Stimulated activated CD4-positive, alpha-beta T cell treated with anti-CD3 and anti-CD28 coated beads, Interleukin-4, amount 100 ng/mL, for 4 hours (primary cell): ENCODE results near the gene SLC6A9.

Experiments
- DNase-seq, 2 experiments: peaks; one replicate each; pipeline ENCODE4 v3.0.0-alpha.2; 2020

Gene SLC6A9

GRCh38 chr1:44031252-44032169 lies at the start of gene SLC6A9:
Gene SLC6A9, minus strand, starts transcription at chr1:44031462. Its CDS starts 7,185 bp downstream, at chr1:44024277.
- peak; percentile 57 for DNase-seq

DNA sequence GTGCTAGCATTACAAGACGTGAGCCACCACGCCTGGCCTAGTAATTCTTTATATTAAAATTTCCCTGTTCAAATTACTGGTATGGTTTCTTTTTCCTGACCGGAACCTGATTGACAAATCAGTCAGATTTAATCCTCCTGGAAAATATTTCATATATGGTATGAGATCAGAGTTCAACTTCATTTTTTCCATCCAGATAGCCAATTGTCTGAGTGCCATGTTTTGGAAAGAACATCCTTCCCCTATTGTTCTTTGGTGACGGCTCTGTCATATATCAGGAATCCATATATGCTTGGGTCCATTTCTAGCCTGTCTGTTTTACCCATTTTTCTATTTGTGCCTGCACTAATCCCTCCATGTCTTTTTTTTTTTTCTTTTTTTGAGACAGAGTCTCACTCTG lies 48.3 kb upstream of the SLC6A9 start:
- DNase-seq, result no peak

DNA sequence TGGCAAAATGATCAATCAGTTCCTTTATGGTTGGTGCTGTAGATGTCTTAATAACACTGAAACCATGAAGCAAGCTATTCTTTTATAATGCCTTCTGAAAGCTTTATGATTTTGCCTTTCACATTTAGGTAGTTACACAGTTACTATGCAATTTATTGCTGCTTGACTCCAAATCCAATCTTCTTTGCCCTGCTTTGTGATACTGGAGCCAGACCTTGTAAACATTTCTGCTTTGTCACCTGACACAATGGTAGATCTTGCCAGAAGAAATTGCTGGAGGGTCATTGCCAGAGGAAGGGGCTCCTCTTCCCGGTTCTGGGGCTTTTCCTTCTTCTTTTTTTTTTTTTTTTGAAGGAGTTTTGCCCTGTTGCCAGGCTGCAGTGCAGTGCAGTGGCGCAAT lies 46.8 kb upstream of the SLC6A9 start:
- DNase-seq, result no peak

GRCh38 chr1:44077421-44077820 lies 46.2 kb upstream of the SLC6A9 start:
- DNase-seq, result no peak

- DNase-seq, result no peak
Measured at GRCh38 chr1:44076066-44076465, 44.8 kb upstream of the SLC6A9 start.

DNA sequence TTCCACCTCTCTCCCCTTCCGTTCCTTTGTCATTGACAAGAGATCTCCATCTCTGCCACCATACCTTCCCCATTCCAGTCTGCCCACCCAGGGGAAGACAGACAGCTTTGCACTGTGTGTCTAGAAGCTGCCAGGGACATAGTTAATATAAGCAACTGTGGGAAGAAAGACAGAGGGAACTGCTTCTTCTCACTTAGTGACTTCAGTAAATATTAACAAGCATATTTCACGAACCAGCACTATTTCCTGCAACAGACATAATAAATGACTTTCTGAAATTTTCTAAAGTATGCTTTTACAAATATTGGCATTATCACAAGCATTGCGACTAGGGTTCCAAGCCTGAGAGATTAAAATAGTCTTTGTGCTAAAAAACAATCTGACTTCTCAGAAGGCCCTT lies 43.2 kb upstream of the SLC6A9 start:
- no peak for DNase-seq

DNA sequence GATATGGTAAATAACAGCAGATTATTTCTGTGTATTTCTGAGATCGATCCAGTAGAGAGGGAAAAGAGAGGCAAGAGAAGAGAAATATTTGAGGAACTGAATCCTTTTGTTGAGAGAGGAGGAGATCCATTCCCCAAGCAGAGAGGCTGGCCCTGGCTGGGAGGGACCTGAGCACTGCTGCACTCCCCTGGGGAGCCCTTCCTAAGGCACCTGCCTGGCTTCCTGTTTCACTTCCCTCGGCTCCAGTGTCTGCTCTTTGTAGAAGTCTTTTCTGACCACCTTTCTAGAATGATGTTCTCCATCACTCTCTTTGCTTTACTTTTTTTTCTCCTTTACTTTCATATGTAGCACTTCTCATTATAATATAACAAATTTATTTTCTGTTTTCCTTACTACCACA lies 42.3 kb upstream of the SLC6A9 start:
- DNase-seq, result no peak

DNA sequence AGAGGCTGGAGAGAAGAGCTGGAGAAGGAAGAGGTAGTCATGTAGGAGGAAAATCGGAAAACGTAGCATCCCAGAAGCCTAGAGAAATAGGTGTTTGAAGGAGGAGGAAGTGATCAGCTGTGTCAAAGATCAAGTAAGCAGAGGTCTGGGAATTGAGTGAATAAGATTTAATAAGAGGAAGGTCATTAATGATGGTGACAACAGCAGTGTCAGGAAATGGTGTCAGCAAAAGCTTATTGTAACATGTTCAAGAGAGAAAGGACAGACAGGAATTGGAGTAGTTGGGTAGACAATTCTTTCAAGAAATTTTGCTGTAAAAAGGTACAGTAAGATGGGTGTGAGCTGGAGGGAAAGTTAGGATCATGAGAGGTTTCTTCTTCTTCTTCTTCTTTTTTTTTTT lies 41.6 kb upstream of the SLC6A9 start:
- DNase-seq, result no peak

DNA sequence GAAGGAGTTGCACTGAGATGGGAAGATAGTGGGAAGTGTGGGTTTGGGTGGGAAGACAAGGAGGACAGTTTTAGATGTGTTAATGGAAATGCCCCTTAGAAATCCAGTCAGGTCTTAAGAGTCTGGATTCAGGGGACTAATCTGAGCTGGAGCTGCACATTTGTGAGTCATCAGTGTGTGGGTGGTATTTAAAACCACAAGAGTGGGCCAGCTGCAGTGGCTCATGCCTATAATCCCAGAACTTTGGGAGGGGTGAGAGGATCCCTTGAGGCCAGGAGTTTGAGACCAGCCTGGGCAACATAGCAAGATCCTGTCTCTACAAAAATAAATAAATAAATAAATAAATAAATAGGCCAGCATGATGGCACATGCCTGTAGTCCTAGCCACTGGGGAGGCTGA lies 40.9 kb upstream of the SLC6A9 start:
- no peak for DNase-seq

- no peak for DNase-seq
Measured at GRCh38 chr1:44071461-44071860, 40.2 kb upstream of the SLC6A9 start.

DNA sequence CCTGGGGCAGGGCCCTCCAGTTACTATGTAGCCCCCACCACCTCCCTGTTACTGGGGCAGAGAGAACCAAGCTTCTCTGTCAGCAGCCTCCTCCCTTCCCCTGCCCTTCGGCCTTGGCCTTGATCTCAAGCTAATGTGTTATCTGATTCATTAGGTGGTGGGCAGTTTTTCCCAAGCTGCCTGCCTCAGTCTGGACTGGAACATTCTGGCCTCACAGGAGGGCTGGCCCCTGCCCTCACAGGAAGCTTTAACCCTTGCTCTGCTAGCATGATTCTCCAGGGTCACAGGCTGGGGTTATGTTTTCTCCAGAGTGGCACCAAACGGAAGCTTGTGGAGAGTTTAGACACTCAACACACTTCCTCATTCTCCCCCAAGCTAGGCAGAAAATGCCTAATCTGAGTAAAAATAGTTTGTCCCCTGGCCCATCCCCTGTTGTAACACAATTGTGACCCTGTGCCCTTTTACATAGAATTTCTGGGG lies 37.2 kb upstream of the SLC6A9 start:
- no peak for DNase-seq

DNA sequence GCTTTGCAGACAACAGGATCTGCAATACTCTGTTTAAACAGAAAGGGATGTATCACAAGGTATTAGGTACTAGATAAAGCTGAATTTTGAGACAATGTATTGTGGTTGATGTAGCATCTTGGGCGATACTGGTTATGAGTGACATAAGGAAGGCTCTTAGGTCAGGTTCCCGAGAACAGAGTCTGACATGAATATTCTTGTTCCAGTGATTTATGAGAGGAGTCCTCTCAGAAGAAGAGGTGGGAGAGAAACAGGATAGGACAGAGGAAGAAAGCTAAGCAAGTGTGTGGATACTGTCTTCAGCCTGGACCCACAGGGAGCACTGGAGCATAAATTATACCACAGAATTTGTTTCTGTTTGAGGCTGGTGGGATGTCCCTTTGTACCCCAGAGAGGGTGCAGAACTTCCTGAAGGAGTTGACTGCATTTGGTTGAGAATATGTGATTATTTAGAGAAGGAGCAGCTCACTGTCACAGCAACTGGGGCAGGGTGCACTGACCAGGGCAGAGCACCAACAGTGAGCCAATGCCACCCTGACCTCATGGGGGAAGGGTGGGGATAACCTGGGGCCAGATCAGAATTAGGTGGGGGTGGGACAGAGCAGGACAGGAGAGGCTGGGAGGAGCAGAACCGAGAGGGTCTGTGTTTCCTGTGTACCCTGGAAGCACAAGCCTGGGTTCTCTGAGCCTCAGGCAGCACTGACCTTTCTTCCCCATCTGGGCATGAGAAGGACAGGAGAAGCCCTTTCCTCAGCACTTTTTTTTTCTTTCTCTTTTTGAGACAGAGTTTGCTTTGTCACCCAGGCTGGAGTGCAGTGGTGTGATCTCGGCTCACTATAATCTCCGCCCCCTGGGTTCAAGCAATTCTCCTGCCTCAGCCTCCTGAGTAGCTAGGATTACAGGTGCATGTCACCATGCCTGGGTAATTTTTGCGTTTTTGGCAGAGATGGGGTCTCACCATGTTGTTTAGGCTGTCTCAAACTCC lies 36.3 kb upstream of the SLC6A9 start:
- DNase-seq, result no peak

DNA sequence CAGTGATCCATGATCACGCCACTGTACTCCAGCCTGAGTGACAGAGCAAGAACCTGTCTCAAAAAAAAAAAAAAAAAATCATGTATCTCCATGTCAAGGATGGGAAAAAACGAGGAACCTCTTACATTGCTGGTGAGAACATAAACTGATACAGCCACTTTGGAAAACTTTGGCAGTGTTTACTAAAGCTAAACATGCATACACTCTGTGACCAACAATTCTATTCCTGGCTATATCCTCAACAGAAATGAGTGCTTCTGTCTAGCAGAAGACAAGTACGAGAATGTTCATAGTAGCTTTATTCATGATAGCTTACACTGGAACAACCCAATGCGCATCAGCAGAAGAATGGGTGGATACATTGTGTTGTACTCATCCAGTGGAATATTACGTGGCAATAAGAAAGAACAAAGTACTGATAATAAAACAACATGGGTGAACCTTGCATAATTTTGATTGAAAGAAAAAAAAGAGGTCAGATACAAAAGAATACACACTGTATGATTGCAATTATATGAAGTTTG lies 31.5 kb upstream of the SLC6A9 start:
- DNase-seq, result no peak

- no peak for DNase-seq
Measured at GRCh38 chr1:44061857-44062256, 30.6 kb upstream of the SLC6A9 start.

GRCh38 chr1:44060830-44061267 lies 29.6 kb upstream of the SLC6A9 start:
- DNase-seq, result no peak

DNA sequence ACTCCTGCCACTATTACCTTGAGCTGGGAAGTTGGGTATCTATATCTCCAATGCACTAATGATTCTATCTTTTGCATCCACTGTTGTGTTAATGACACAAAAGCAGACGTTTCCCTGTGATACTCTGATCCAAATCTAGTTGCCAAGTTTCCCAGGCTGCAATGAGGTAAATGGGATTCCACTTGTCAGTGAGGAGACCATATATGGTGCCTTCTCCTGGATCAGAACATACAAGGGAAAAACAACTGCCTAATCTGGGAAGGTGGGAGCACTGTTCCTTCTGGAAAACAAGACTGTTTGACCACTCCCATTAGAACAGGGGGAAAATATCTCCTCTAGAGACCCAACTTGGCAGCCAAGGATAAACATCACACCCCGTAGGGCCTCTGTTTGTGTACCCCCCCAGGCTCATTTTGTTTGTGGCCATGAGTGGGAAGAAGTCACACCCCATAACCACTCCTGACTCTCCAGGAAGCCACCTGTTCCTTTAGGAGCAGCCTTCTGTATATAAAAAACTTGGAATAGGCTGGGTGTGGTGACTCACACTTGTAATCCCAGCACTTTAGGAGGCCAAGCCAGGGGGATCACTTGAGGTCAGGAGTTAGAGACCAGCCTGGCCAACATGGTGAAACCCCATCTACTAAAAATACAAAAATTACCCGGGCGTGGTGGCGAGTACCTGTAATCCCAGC lies 28.5 kb upstream of the SLC6A9 start:
- DNase-seq, result no peak

DNA sequence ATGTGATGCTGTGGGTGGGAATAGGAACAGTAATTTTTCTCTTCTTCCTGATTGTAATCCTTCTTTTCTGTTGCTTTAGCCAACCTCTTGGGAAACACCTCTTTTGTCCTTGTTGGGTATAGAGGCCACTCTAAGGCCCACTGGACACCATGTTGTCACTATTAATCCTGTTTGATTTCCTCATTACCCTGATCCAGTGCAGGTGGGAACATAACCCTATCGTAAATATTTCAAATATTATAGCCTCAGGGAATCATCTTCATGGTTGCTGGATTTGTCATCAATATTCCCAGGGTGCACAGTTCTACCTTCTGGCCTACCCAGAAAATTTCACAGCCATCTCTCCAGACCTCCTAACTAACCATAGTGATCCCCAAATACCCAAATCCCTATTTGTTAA lies 27.9 kb upstream of the SLC6A9 start:
- no peak for DNase-seq

GRCh38 chr1:44057293-44057692 lies 26.0 kb upstream of the SLC6A9 start:
- DNase-seq, result no peak

GRCh38 chr1:44053394-44053793 lies 22.1 kb upstream of the SLC6A9 start:
- DNase-seq, result no peak

- no peak for DNase-seq
Measured at GRCh38 chr1:44050261-44050660, 19.0 kb upstream of the SLC6A9 start.

GRCh38 chr1:44049839-44050238 lies 18.6 kb upstream of the SLC6A9 start:
- DNase-seq, result no peak

- no peak for DNase-seq
Measured at GRCh38 chr1:44048532-44049215, 17.4 kb upstream of the SLC6A9 start.
